Kidney epithelial cell (primary cell): ENCODE data around the gene LIPE. TPM values are rescaled to one million over a fixed set of nuclear protein-coding genes. Genes with fewer than 3 reads are reported as not detected.
A peak's percentile ranks its signal among the peaks of the same experiment; 100 is the strongest.

Source experiments
- DNase-seq: peaks from one replicate; pipeline ENCODE4 v3.0.0-alpha.2; 2010; ENCODE audit warnings: low read depth
- H3K27me3 ChIP-seq: 2 replicates; pipeline ENCODE4 v1.6.0; 2011; ENCODE audit warnings: low read length; ENCODE audit not compliant: control insufficient read depth, insufficient read depth
- H3K36me3 ChIP-seq: 2 replicates; pipeline ENCODE4 v1.5.1; 2011; ENCODE audit warnings: low read length; ENCODE audit not compliant: control insufficient read depth, insufficient read depth
- H3K4me3 ChIP-seq: 2 replicates; pipeline ENCODE4 v1.5.1; 2011; ENCODE audit warnings: low read depth, mild to moderate bottlenecking, control low read depth, low read length
- CTCF ChIP-seq: IDR thresholded peaks from 2 replicates; pipeline ENCODE4 v1.5.1; 2011; ENCODE audit warnings: mild to moderate bottlenecking, moderate library complexity, low read length, control low read depth, inconsistent platforms; ENCODE audit not compliant: insufficient read depth, poor library complexity, severe bottlenecking
- total RNA-seq: library from RNA; depleted of rRNA; stranded (reverse); fragments of >200 nt; gene quantifications from 2 replicates; pipeline ENCODE4 v1.2.3, GENCODE V29; 2015

The LIPE gene
- total RNA-seq, 1 donor from 2014 or later: 3.7 TPM

DNA sequence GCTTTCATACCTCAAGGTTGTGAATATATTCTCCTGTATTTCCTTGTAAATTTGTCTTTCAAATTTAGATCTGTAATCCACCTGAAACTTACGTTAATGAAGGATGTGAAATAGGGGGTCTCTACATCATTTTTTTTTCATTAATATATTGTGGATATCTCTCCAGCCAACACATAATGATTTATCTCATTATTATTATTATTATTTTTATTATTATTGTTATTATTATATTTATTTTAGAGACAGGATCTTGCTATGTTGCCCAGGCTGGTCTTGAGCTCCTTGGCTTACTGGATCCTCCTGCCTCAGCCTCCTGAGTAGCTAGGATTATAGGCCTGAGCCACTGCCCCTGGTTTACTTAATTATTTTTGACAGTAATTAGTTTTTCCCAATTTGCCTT lies 4.3 kb upstream of the LIPE start:
- no peak for TF ChIP-seq CTCF

DNA sequence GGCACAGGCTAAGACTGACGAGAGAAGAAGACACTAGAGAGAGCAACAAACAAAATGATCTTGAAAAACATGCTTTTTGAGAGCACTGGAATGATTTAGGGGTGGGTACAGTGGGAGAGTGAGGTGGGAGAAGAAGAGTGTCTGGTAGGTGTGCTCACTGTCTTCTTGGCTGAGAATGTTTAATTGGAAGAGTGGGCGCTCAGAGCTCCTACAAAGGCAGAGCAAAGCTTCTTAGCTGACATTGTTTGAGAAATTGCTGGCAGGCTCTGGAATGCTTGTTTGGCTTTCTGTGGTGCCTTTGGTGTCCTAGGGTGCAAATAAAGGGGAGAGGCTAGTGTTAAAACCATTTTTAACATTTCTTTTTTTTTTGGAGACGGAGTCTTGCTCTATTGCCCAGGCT lies 1.5 kb upstream of the LIPE start:
- no peak for DNase-seq
- Histone ChIP-seq H3K4me3 (no peak overlapping the region), H3K27me3 (peaks cover 15% of the 10 kb centered on the region), H3K36me3 (no peaks in the 10 kb centered on the region)
- no peak for TF ChIP-seq CTCF

More for the DNA sequence above, 4.3 kb upstream of the LIPE start:
- no peaks in the 10 kb centered on the region for H3K36me3 ChIP-seq
- no peak for DNase-seq
- H3K4me3 ChIP-seq: no peak overlapping the region
- H3K27me3 ChIP-seq: no peaks in the 10 kb centered on the region

DNA sequence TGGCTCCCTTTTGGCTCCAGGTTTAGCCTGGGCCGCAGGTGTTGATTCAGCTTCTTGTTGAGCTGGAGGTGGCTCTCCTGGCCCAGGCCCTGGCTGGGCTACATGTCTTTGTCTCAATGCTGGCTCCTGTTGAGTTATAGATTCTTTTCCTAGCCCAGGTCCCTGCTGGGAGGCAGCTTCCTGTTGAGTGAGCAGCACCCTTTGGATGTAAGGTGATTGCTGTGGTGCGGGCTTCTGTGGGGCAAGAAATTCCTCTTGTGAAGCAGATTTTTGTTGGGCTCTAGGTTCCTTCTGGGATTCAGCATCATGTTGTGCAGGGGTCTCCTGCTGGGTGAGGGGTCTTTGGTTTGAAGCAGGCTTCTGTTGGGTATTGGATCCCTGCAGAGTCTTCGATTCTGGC lies 545 bp downstream of the LIPE start:
- TF ChIP-seq CTCF: no peak
- no peaks in the 10 kb centered on the region for H3K36me3 ChIP-seq
- no peak for DNase-seq

DNA sequence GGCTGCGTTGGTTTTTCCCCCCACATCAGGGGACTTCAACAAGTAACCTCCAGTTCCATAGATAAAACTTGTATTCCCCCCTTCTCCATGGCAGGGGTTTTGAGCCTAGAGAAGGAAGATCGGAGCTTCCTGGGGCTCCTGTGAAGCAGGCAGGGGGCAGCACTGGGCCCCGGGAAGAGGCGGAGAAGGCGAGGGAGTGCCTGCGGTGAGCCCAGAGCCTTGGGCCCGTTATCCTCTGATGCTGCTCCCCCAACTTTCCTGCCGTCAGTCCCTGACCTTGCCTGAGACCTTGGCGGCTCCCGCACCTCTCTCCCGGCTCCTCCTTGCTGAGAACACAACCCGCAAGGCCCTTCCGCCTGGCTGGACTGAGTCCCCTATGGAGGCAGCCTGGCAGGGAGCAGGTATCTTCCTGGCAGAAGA lies 2.5 kb downstream of the LIPE start:
- Histone ChIP-seq H3K36me3 (no peaks in the 10 kb centered on the region), H3K4me3 (no peak overlapping the region), H3K27me3 (peaks cover 15% of the 10 kb centered on the region)
- DNase-seq: no peak
- TF ChIP-seq CTCF: peak; percentile 24

More for the DNA sequence above, 545 bp downstream of the LIPE start:
- peaks cover 15% of the 10 kb centered on the region for H3K27me3 ChIP-seq
- H3K4me3 ChIP-seq: no peak overlapping the region

DNA sequence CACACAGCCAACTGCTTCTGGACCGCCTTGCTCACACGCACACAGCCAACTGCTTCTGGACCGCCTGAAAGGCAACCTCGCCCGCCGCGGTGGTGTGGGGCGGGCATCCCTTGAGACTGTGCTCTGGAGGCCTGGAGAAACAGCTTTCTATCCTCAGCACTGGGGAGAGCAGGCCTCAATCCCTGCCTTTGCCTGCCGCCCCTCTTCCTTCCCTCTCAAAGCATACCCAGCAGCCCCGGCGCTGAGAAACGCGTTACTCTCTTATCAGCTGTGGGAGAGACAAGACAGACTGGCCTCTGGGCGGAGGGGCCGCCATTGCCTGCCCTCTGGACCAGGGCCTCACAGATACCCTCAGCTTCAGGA lies 2.9 kb downstream of the LIPE start:
- Histone ChIP-seq H3K27me3 (peaks cover 15% of the 10 kb centered on the region), H3K36me3 (no peaks in the 10 kb centered on the region), H3K4me3 (no peak overlapping the region)
- no peak for DNase-seq
- no peak for TF ChIP-seq CTCF
